T-helper 2 cell treated with Interferon-gamma antibody and Interleukin-4, amounts not matched to agents 5 μg/mL and 100 μg/mL, for 36 hours (primary cell): ENCODE results near the gene HINT2.

Source experiments
- DNase-seq: peaks from one replicate; pipeline ENCODE4 v3.0.0; 2021; ENCODE audit warnings: low spot score
- H3K27ac Mint-ChIP-seq: one replicate; pipeline ENCODE4 v1.8.0; 2021; ENCODE audit warnings: mild to moderate bottlenecking, mixed read lengths
- H3K27me3 Mint-ChIP-seq: one replicate; pipeline ENCODE4 v1.8.0; 2021; ENCODE audit warnings: low read depth, mixed read lengths
- H3K36me3 Mint-ChIP-seq: one replicate; pipeline ENCODE4 v1.8.0; 2021; ENCODE audit warnings: low read depth, mixed read lengths
- H3K4me1 Mint-ChIP-seq: one replicate; pipeline ENCODE4 v1.8.0; 2021; ENCODE audit warnings: low read depth, mixed read lengths
- H3K4me3 Mint-ChIP-seq: one replicate; pipeline ENCODE4 v1.8.0; 2022; ENCODE audit warnings: mild to moderate bottlenecking, moderate library complexity, mixed read lengths
- H3K9me3 Mint-ChIP-seq: one replicate; pipeline ENCODE4 v1.8.0; 2021; ENCODE audit warnings: mixed read lengths

The HINT2 gene

GRCh38 chr9:35847792-35848572 is 33.1 kb upstream of the HINT2 start:
- H3K27me3 Mint-ChIP-seq: peaks cover 3% of the 10 kb centered on the region
- H3K4me1 Mint-ChIP-seq: peaks cover 12% of the 10 kb centered on the region
- no peaks in the 10 kb centered on the region for H3K36me3 Mint-ChIP-seq
- H3K27ac Mint-ChIP-seq: no peak overlapping the region
- H3K9me3 Mint-ChIP-seq: no peaks in the 10 kb centered on the region
- no peak overlapping the region for H3K4me3 Mint-ChIP-seq
- DNase-seq: peak; percentile 64

- Mint-ChIP-seq H3K27me3 (no peaks in the 10 kb centered on the region), H3K4me1 (peaks cover 14% of the 10 kb centered on the region), H3K27ac (no peak overlapping the region), H3K9me3 (no peaks in the 10 kb centered on the region), H3K36me3 (no peaks in the 10 kb centered on the region), H3K4me3 (no peak overlapping the region)
- DNase-seq: no peak
Measured at GRCh38 chr9:35845824-35846771, 31.3 kb upstream of the HINT2 start.

DNA sequence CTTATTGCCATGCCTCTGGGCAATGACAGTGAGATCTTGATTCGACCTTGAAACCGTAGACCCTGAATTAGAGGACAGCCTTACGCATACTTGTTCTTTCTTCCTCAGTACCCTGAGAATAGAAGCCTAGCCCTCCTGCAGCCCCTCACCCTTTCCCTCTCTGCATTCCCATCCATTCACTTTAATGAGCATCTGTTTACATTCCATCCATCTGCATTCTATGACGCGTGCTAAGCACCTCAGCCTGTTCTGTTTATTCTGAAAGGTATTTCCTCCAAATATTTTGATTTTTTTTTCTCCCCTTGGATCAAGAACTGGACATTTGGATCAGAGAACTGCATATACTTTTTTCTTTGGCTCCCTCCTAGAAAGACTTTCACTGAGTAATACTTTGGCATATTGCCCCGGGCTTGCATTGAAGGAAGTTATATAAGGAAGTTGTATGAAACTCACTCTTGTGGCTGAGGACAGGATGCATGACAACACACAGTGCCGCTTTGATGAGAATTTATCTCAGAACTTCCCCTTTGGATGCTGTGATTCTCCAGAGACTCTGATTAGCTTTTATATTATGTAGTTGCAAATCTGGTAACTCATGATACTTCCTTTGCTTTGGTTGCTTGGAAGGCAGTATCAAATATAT is 29.9 kb upstream of the HINT2 start:
- DNase-seq: no peak
- Mint-ChIP-seq H3K4me1 (peaks cover 14% of the 10 kb centered on the region), H3K9me3 (no peaks in the 10 kb centered on the region), H3K4me3 (no peak overlapping the region), H3K36me3 (no peaks in the 10 kb centered on the region), H3K27me3 (no peaks in the 10 kb centered on the region), H3K27ac (no peak overlapping the region)

- no peak overlapping the region for H3K4me3 Mint-ChIP-seq
- no peaks in the 10 kb centered on the region for H3K27me3 Mint-ChIP-seq
- H3K36me3 Mint-ChIP-seq: no peaks in the 10 kb centered on the region
- no peaks in the 10 kb centered on the region for H3K9me3 Mint-ChIP-seq
- H3K4me1 Mint-ChIP-seq: peaks cover 14% of the 10 kb centered on the region
- DNase-seq: no peak
- H3K27ac Mint-ChIP-seq: no peak overlapping the region
Measured at GRCh38 chr9:35842795-35843194, 28.0 kb upstream of the HINT2 start.

GRCh38 chr9:35842020-35842745 is 27.3 kb upstream of the HINT2 start:
- DNase-seq: no peak
- H3K36me3 Mint-ChIP-seq: no peaks in the 10 kb centered on the region
- H3K27ac Mint-ChIP-seq: no peak overlapping the region
- no peaks in the 10 kb centered on the region for H3K9me3 Mint-ChIP-seq
- H3K4me3 Mint-ChIP-seq: no peak overlapping the region
- H3K27me3 Mint-ChIP-seq: no peaks in the 10 kb centered on the region
- H3K4me1 Mint-ChIP-seq: peaks cover 14% of the 10 kb centered on the region

DNA sequence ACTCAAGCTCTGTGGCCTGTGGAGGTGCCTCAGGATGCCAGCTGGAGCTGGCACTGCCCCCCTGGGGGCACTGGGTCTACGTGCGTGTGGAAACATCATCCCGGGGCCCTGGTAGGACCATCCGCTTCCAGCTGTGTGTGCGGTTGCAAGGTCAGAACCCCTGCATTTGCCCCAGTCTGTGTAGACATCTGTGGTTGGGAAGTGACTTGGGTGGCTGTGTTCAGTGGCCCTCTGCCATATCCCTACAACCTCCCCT is 26.7 kb upstream of the HINT2 start:
- no peak overlapping the region for H3K4me3 Mint-ChIP-seq
- H3K9me3 Mint-ChIP-seq: no peaks in the 10 kb centered on the region
- H3K27me3 Mint-ChIP-seq: no peaks in the 10 kb centered on the region
- no peak overlapping the region for H3K27ac Mint-ChIP-seq
- no peaks in the 10 kb centered on the region for H3K36me3 Mint-ChIP-seq
- no peak for DNase-seq
- H3K4me1 Mint-ChIP-seq: peaks cover 14% of the 10 kb centered on the region

GRCh38 chr9:35840881-35841644 is 26.2 kb upstream of the HINT2 start:
- no peak for DNase-seq
- Mint-ChIP-seq H3K4me3 (no peak overlapping the region), H3K9me3 (no peaks in the 10 kb centered on the region), H3K36me3 (no peaks in the 10 kb centered on the region), H3K4me1 (peaks cover 14% of the 10 kb centered on the region), H3K27me3 (no peaks in the 10 kb centered on the region), H3K27ac (no peak overlapping the region)

DNA sequence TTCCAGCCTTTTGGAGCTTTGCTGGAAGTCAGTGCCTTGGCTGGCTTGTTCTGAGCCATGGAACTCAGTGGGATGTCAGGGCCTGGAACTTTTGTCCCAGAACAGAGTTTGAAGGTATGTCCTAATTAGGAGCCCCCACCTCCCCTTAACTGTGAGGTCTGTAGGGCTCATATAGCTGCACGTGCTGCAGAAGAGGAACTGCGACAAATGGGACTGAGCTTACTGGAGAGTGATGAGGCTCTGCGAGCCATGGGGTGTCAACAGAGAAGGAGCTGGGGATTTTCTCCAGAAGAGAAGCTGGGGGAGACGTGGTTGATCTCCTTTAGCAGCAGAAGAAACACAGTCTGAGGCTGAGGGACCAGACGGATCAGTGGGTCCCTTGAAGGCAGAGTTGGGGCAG is 25.1 kb upstream of the HINT2 start:
- Mint-ChIP-seq H3K27ac (no peak overlapping the region), H3K9me3 (no peaks in the 10 kb centered on the region), H3K36me3 (no peaks in the 10 kb centered on the region)

DNA sequence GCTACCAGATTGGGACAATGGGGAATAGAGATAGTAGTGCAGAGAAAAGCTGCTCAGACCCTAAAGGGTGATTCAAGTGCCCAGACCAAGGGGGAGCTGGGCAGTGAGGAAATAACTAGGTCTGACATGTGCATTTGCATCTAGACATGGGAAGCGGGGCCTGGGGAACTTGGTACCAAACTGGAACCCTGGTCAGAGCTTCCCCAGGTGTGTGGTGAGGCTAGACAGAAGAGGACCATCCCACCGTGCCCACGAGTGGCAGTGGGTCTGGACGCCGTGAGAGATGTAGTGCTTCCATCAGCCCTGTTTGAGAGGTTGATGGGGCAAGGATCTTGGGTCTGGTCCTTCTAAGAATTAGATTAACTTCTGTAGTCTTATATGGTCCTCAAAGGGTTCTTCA is 21.8 kb upstream of the HINT2 start:
- no peaks in the 10 kb centered on the region for H3K9me3 Mint-ChIP-seq
- no peak for DNase-seq
- H3K36me3 Mint-ChIP-seq: no peaks in the 10 kb centered on the region
- no peaks in the 10 kb centered on the region for H3K27me3 Mint-ChIP-seq
- peaks cover 7% of the 10 kb centered on the region for H3K4me1 Mint-ChIP-seq
- no peak overlapping the region for H3K4me3 Mint-ChIP-seq
- H3K27ac Mint-ChIP-seq: no peak overlapping the region

More for the DNA sequence above, 25.1 kb upstream of the HINT2 start:
- DNase-seq: no peak
- H3K4me3 Mint-ChIP-seq: no peak overlapping the region
- H3K4me1 Mint-ChIP-seq: peaks cover 8% of the 10 kb centered on the region
- H3K27me3 Mint-ChIP-seq: no peaks in the 10 kb centered on the region

DNA sequence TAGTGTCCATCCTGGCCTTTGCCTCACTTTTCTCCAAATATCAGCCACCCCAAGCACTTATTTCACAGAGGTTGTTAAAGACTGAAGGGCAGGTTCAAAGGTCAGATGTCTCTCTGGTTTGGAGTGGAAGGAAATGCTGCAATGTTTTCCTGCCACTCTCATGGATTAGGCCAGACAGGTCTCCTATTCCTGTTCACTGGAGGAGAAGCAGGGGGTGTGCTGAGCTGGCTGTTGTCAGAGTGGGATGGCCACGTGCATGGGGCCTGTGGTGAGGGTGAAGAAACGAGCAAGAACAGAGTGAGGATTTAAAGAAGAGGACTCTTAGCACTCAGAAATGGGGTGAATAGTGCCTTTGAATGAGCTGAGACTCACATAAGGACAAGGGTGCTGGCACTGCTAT is 20.9 kb upstream of the HINT2 start:
- DNase-seq: no peak

DNA sequence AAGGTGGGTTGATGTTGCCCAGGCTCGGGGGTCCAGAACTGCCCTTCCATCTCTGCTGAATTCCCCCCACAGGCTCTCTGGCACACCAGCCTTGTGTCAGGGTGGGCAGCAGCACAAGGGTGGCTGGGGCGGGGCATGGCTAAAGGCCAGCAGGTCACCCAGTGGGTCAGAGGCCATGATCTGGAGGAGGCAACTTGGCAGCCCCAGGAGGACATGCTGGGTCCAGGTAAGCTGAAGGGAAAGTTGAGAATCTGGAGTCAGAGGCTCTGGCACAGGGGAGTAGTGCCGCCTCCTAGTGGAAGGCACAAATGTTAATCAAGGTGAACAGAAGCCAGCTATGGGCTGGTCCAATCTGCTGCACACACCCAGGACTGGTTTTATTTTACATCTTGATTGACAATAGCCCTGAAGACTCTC is 20.4 kb upstream of the HINT2 start:
- H3K4me3 Mint-ChIP-seq: no peak overlapping the region
- peaks cover 7% of the 10 kb centered on the region for H3K4me1 Mint-ChIP-seq
- H3K9me3 Mint-ChIP-seq: no peaks in the 10 kb centered on the region
- DNase-seq: no peak
- H3K36me3 Mint-ChIP-seq: no peaks in the 10 kb centered on the region
- H3K27ac Mint-ChIP-seq: no peak overlapping the region
- no peaks in the 10 kb centered on the region for H3K27me3 Mint-ChIP-seq

More for the DNA sequence above, 20.9 kb upstream of the HINT2 start:
- no peaks in the 10 kb centered on the region for H3K27me3 Mint-ChIP-seq
- no peak overlapping the region for H3K4me3 Mint-ChIP-seq
- H3K9me3 Mint-ChIP-seq: no peaks in the 10 kb centered on the region
- no peak overlapping the region for H3K27ac Mint-ChIP-seq
- peaks cover 7% of the 10 kb centered on the region for H3K4me1 Mint-ChIP-seq
- H3K36me3 Mint-ChIP-seq: no peaks in the 10 kb centered on the region

- H3K27me3 Mint-ChIP-seq: no peaks in the 10 kb centered on the region
- H3K27ac Mint-ChIP-seq: no peak overlapping the region
- no peak overlapping the region for H3K4me3 Mint-ChIP-seq
- no peak for DNase-seq
- peaks cover 13% of the 10 kb centered on the region for H3K4me1 Mint-ChIP-seq
- no peaks in the 10 kb centered on the region for H3K36me3 Mint-ChIP-seq
- H3K9me3 Mint-ChIP-seq: no peaks in the 10 kb centered on the region
Measured at GRCh38 chr9:35834260-35835215, 19.7 kb upstream of the HINT2 start.
